ENCODE measurements around the gene COL12A1. TPM values are rescaled to one million over a fixed set of nuclear protein-coding genes. Genes with fewer than 3 reads are reported as not detected.
A peak's percentile ranks its signal among the peaks of the same experiment; 100 is the strongest.

Gene COL12A1
- total RNA-seq, 4 donors from 2014 or later, result 10.9 to 65.9 (median 57.1) TPM

- H3K4me1 ChIP-seq, result peaks cover 0 to 19% (median 6%) of the 10 kb centered on the region in 4 donors
- H3K27me3 ChIP-seq, result peaks cover 0 to 11% of the 10 kb centered on the region in 2 donors
Measured at GRCh38 chr6:75206576-75207342, 906 bp upstream of the COL12A1 start.

DNA sequence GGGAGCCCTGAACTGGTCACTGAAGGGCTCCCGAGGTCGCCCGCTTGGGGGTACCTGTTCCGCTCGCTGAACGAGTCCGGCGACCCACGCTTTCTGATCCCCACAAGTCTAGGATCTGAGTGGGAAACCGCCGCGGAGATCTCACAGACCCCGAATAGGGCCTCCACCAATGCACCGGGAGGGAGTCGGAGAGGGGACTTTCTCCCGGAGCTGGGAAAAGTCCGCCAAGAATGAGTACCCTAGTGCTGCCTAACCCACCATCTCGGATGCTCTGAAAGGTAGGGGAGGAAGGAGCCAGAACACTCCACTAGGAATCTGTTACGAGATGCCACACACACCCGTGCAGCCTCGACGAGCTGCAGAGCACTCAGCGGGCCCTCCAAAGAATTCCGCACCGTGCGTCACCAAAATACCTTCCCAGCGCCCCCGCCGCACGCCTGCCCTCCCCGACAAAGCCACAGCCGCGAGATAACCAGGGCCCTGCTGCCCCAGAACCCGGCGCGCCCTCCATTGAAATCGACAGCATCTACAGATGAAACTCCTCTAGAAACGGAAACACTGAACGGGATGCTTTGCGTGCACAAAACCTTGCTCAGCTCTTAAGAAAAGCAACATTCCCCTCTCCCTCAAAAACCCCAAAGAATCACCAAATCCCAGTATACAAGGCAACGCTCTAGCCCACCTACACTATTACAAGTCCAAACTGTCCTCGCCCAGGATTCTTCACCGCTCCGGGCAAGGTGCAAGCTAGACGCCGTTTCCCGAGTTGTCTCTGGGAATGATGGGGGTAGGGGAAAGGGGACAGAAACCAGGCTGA, 686 bp downstream of the COL12A1 start:
- peaks cover 0 to 11% of the 10 kb centered on the region in 2 donors for H3K27me3 ChIP-seq
- H3K9me3 ChIP-seq, result no peaks in the 10 kb centered on the region
- peak in 1 of 3 donors; percentile 49 for DNase-seq
- peak overlapping the region; percentile 65 to 91 (median 72) for H3K27ac ChIP-seq
- H3K36me3 ChIP-seq, result no peaks in the 10 kb centered on the region
- peak overlapping the region; percentile 33 to 65 (median 44) for H3K4me3 ChIP-seq
- TF ChIP-seq CTCF (IDR thresholded peaks at IDR 0.05) (no peak), POLR2A (IDR thresholded peaks at IDR 0.05) (no peak)
- H3K4me1 ChIP-seq, result peaks cover 0 to 19% (median 6%) of the 10 kb centered on the region in 4 donors

More at GRCh38 chr6:75206576-75207342, 906 bp upstream of the COL12A1 start:
- H3K9me3 ChIP-seq, result no peaks in the 10 kb centered on the region
- no peak for DNase-seq
- TF ChIP-seq POLR2A (IDR thresholded peaks at IDR 0.05), result no peak
- TF ChIP-seq CTCF (IDR thresholded peaks at IDR 0.05), result no peak
- peak overlapping the region; percentile 22 to 65 (median 44) for H3K4me3 ChIP-seq
- peak overlapping the region; percentile 65 to 91 (median 72) for H3K27ac ChIP-seq
- no peaks in the 10 kb centered on the region for H3K36me3 ChIP-seq

DNA sequence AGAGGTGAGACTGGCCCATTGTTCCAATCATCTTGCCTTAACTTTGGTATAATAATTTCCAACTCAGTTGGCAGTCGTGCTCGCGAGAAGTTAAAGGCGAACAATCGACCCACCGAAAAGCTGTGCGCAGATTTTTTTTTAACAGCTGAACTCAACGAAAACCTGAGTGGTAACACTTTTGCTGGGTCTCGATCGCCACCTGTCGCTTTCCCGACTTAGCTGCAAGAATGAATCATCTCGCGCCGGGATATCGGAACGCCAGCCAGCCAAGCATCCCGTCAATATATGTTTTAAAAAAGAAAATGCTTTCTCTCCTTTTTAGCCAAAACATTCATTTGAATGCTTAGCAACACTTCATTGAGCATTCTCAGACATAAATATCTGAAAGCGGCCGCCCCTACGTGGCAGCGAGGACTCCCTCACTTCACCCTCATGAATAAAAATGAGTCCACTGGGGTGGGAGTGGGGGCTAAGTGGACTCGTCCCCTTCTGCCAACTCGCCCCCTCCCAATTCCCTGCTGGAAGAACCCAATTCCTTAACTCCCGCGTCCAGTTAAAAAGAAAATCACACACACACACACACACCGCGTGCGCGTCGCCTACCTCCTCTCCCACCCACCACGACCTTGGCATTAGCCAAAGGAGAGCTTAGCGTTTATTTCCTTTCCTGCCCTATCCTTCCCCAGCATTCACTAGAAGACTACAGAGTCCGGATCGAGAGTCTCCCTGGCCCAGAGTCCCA, 1.5 kb downstream of the COL12A1 start:
- peak overlapping the region; percentile 33 to 65 (median 44) for H3K4me3 ChIP-seq
- peaks cover 0 to 11% of the 10 kb centered on the region in 2 donors for H3K27me3 ChIP-seq
- TF ChIP-seq CTCF (IDR thresholded peaks at IDR 0.05) (peak in 4 of 6 experiments; percentile 43 to 60 (median 54)), POLR2A (IDR thresholded peaks at IDR 0.05) (no peak)
- no peaks in the 10 kb centered on the region for H3K36me3 ChIP-seq
- peak overlapping the region; percentile 65 to 91 (median 72) for H3K27ac ChIP-seq
- DNase-seq, result peak in 2 of 3 donors; percentile 66 to 78
- peaks cover 0 to 19% (median 6%) of the 10 kb centered on the region in 4 donors for H3K4me1 ChIP-seq
- no peaks in the 10 kb centered on the region for H3K9me3 ChIP-seq

DNA sequence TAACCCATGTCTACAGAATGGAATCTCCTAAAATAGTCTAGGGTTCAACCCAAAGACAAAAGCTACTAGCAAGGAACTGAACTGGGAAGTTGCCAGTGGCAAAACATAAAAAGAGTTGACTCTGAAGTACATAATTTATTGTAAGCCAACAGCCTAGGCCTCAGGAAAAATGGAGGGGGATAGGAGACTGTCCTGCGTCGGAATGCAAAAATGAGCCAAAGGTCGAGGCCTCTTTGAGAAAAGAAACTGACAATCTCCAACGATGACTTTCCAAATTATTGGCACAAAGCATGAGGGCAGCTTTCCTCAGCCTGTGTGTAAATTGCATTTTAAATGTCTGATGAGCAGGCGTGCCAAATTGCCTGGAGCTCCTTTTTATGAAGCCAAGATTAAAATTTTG, 2.1 kb downstream of the COL12A1 start:
- Histone ChIP-seq H3K9me3 (no peaks in the 10 kb centered on the region), H3K4me3 (peak overlapping the region in 2 of 4 donors; percentile 54 to 65), H3K36me3 (no peaks in the 10 kb centered on the region), H3K27me3 (peaks cover 0 to 11% of the 10 kb centered on the region in 2 donors), H3K27ac (peak overlapping the region; percentile 65 to 91 (median 72)), H3K4me1 (peaks cover 0 to 18% (median 6%) of the 10 kb centered on the region in 4 donors)
- no peak for TF ChIP-seq POLR2A (IDR thresholded peaks at IDR 0.05)
- no peak for TF ChIP-seq CTCF (IDR thresholded peaks at IDR 0.05)
- DNase-seq, result no peak

- Histone ChIP-seq H3K27ac (peak overlapping the region in 3 of 4 donors; percentile 55 to 91 (median 65)), H3K9me3 (no peaks in the 10 kb centered on the region), H3K27me3 (peaks cover 0 to 11% of the 10 kb centered on the region in 2 donors), H3K4me3 (peak overlapping the region in 2 of 4 donors; percentile 34 to 45), H3K36me3 (no peaks in the 10 kb centered on the region), H3K4me1 (peaks cover 0 to 13% (median 6%) of the 10 kb centered on the region in 4 donors)
- no peak for TF ChIP-seq CTCF (IDR thresholded peaks at IDR 0.05)
- TF ChIP-seq POLR2A (IDR thresholded peaks at IDR 0.05), result no peak
- no peak for DNase-seq
Measured at GRCh38 chr6:75202676-75203131, 3.1 kb downstream of the COL12A1 start.

All from Peyer's patch (tissue), 4 donors.